HPDE6-E6E7 (cell line): ENCODE data around the gene STRN3.
"Not testable (repeated sequence)": the region's sequence is repeated elsewhere in the genome, so short reads cannot be mapped to it uniquely, and the experiment has no call there.

Experiments
- DNase-seq: peaks from one replicate; pipeline ENCODE4 v3.0.0; 2011; ENCODE audit warnings: missing footprints; ENCODE audit errors: extremely low spot score

STRN3 gene

GRCh38 chr14:30971586-30971985, 54.6 kb downstream of the STRN3 start:
- DNase-seq, result no peak

- not testable (repeated sequence) for DNase-seq
Measured at GRCh38 chr14:30969796-30970195, 56.4 kb downstream of the STRN3 start.

- DNase-seq, result not testable (repeated sequence)
Measured at GRCh38 chr14:30967364-30968098, 58.6 kb downstream of the STRN3 start.

- no peak for DNase-seq
Measured at GRCh38 chr14:30966415-30967363, 59.5 kb downstream of the STRN3 start.

GRCh38 chr14:30965861-30966260, 60.3 kb downstream of the STRN3 start:
- not testable (repeated sequence) for DNase-seq

GRCh38 chr14:30962537-30962936, 63.6 kb downstream of the STRN3 start:
- DNase-seq, result not testable (repeated sequence)

GRCh38 chr14:30961330-30961729, 64.8 kb downstream of the STRN3 start:
- no peak for DNase-seq

- DNase-seq, result no peak
Measured at GRCh38 chr14:30960216-30960615, 66.0 kb downstream of the STRN3 start.

- no peak for DNase-seq
Measured at GRCh38 chr14:30958555-30959407, 67.4 kb downstream of the STRN3 start.

- no peak for DNase-seq
Measured at GRCh38 chr14:30957813-30958370, 68.3 kb downstream of the STRN3 start.

- no peak for DNase-seq
Measured at GRCh38 chr14:30949651-30950050, 76.5 kb downstream of the STRN3 start.

- no peak for DNase-seq
Measured at GRCh38 chr14:30943694-30944093, 82.5 kb downstream of the STRN3 start.

GRCh38 chr14:30940886-30941285, 85.3 kb downstream of the STRN3 start:
- no peak for DNase-seq

- no peak for DNase-seq
Measured at GRCh38 chr14:30938617-30939016, 87.6 kb downstream of the STRN3 start.

- DNase-seq, result no peak
Measured at GRCh38 chr14:30935445-30935844, 90.7 kb downstream of the STRN3 start.

- not testable (repeated sequence) for DNase-seq
Measured at GRCh38 chr14:30933937-30934336, 92.2 kb downstream of the STRN3 start.

GRCh38 chr14:30928462-30928861, 97.7 kb downstream of the STRN3 start:
- DNase-seq, result no peak

GRCh38 chr14:30925254-30925653, 100.9 kb downstream of the STRN3 start:
- DNase-seq, result no peak

- DNase-seq, result no peak
Measured at GRCh38 chr14:30921788-30922187, 104.4 kb downstream of the STRN3 start.

- no peak for DNase-seq
Measured at GRCh38 chr14:30921305-30921704, 104.9 kb downstream of the STRN3 start.

GRCh38 chr14:30915596-30915995, 110.6 kb downstream of the STRN3 start:
- DNase-seq, result no peak
